C4-2B (cell line): ENCODE measurements around the gene POP5.
"Not testable (repeated sequence)": the region's sequence is repeated elsewhere in the genome, so short reads cannot be mapped to it uniquely, and the experiment has no call there.

ENCODE experiments used
- ZFX ChIP-seq: fragments of 450-650 bp; IDR thresholded peaks from 2 replicates; pipeline ENCODE4 v1.6.1; 2017
- TF ChIP-seq, protein P1 (sequence below): fragments of 450-650 bp; conservative IDR thresholded peaks from 2 replicates; pipeline ENCODE4 v1.5.1; 2017; ENCODE audit warnings: mild to moderate bottlenecking

DNA sequence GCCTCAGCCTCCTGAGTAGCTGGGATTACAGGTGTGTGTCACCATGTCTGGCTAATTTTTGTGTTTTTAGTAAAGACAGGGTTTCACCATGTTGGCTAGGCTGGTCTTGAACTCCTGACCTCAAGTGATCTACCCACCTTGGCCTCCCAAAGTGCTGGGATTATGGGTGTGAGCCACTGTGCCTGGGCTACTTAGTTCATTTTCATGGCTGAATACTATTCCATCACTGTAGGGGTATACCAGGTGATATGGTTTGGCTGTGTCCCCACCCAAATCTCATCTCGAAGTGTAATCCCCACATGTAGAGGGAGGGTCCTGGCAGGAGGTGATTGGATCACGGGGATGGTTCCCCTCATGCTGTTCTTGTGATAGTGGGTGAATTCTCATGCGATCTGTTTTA is 36.0 kb upstream of the POP5 start:
- TF ChIP-seq, protein P1, sequence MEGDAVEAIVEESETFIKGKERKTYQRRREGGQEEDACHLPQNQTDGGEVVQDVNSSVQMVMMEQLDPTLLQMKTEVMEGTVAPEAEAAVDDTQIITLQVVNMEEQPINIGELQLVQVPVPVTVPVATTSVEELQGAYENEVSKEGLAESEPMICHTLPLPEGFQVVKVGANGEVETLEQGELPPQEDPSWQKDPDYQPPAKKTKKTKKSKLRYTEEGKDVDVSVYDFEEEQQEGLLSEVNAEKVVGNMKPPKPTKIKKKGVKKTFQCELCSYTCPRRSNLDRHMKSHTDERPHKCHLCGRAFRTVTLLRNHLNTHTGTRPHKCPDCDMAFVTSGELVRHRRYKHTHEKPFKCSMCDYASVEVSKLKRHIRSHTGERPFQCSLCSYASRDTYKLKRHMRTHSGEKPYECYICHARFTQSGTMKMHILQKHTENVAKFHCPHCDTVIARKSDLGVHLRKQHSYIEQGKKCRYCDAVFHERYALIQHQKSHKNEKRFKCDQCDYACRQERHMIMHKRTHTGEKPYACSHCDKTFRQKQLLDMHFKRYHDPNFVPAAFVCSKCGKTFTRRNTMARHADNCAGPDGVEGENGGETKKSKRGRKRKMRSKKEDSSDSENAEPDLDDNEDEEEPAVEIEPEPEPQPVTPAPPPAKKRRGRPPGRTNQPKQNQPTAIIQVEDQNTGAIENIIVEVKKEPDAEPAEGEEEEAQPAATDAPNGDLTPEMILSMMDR: not testable (repeated sequence)
- TF ChIP-seq ZFX: not testable (repeated sequence)
